ENCODE results near the gene SHB. TPM values are rescaled to one million over a fixed set of nuclear protein-coding genes. Genes with fewer than 3 reads are reported as not detected.

Gene SHB
- total RNA-seq, 2 experiments from 2014 or later = 2.8 to 3.2 TPM

- DNase-seq (no peak), ATAC-seq (no peak)
- Mint-ChIP-seq H3K4me3 (no peak overlapping the region), H3K27me3 (no peaks in the 10 kb centered on the region), H3K4me1 (ENCODE audit: low read depth) (no peaks in the 10 kb centered on the region), H3K36me3 (ENCODE audit: low read depth) (no peaks in the 10 kb centered on the region), H3K27ac (no peak overlapping the region), H3K9me3 (no peaks in the 10 kb centered on the region)
- POLR2A ChIA-PET = no interaction called here
- intact Hi-C loops (cut with micrococcal nuclease) = no loop called here
- no peak for TF ChIP-seq CTCF (IDR thresholded peaks at IDR 0.05)
- CTCF ChIA-PET = interaction anchor here (1.2 kb wide), 1 partner anchor 125 kb away, joined by 3 read pairs; no protein-coding TSS in a partner anchor
Observed at GRCh38 chr9:38035873-38036272, 33.2 kb downstream of the SHB start.

GRCh38 chr9:38033941-38034340, 35.1 kb downstream of the SHB start:
- no peak overlapping the region for H3K4me3 Mint-ChIP-seq
- H3K27me3 Mint-ChIP-seq = no peaks in the 10 kb centered on the region
- TF ChIP-seq CTCF (IDR thresholded peaks at IDR 0.05) = no peak
- ChIA-PET POLR2A (no interaction called here), CTCF (no interaction called here)
- DNase-seq (no peak), ATAC-seq (no peak)
- intact Hi-C loops (cut with micrococcal nuclease) = no loop called here
- peaks cover 8% of the 10 kb centered on the region for H3K4me1 Mint-ChIP-seq (ENCODE audit: low read depth)
- no peaks in the 10 kb centered on the region for H3K36me3 Mint-ChIP-seq (ENCODE audit: low read depth)
- no peaks in the 10 kb centered on the region for H3K9me3 Mint-ChIP-seq
- H3K27ac Mint-ChIP-seq = no peak overlapping the region

- Mint-ChIP-seq H3K36me3 (ENCODE audit: low read depth) (no peaks in the 10 kb centered on the region), H3K27ac (no peak overlapping the region), H3K4me1 (ENCODE audit: low read depth) (peaks cover 8% of the 10 kb centered on the region), H3K9me3 (no peaks in the 10 kb centered on the region), H3K27me3 (no peaks in the 10 kb centered on the region), H3K4me3 (no peak overlapping the region)
- ATAC-seq (no peak), DNase-seq (no peak)
- ChIA-PET CTCF (interaction anchor here (3.1 kb wide), 1 partner anchor 119 kb away, joined by 8 read pairs; no protein-coding TSS in a partner anchor), POLR2A (no interaction called here)
- no peak for TF ChIP-seq CTCF (IDR thresholded peaks at IDR 0.05)
- intact Hi-C loops (cut with micrococcal nuclease) = no loop called here
Observed at GRCh38 chr9:38032266-38033110, 36.5 kb downstream of the SHB start.

- ChIA-PET POLR2A (no interaction called here), CTCF (interaction anchor here (1.1 to 3.1 kb wide), 2 partner anchors 23 to 118 kb away, joined by 3 to 8 read pairs; no protein-coding TSS in a partner anchor)
- Mint-ChIP-seq H3K9me3 (no peaks in the 10 kb centered on the region), H3K4me1 (ENCODE audit: low read depth) (peaks cover 8% of the 10 kb centered on the region), H3K4me3 (no peak overlapping the region), H3K27me3 (no peaks in the 10 kb centered on the region), H3K27ac (no peak overlapping the region), H3K36me3 (ENCODE audit: low read depth) (no peaks in the 10 kb centered on the region)
- TF ChIP-seq CTCF (IDR thresholded peaks at IDR 0.05) = no peak
- no peak for ATAC-seq
- intact Hi-C loops (cut with micrococcal nuclease) = no loop called here
- no peak for DNase-seq
Observed at GRCh38 chr9:38031594-38031993, 37.4 kb downstream of the SHB start.

- H3K27ac Mint-ChIP-seq = no peak overlapping the region
- no peaks in the 10 kb centered on the region for H3K27me3 Mint-ChIP-seq
- ATAC-seq (no peak), DNase-seq (peak; percentile 11)
- H3K9me3 Mint-ChIP-seq = no peaks in the 10 kb centered on the region
- no peak overlapping the region for H3K4me3 Mint-ChIP-seq
- ChIA-PET POLR2A (no interaction called here), CTCF (interaction anchor here (0.9 to 3.1 kb wide), 5 partner anchors 15 to 142 kb away, joined by 3 to 8 read pairs (median 3); no protein-coding TSS in a partner anchor)
- TF ChIP-seq CTCF (IDR thresholded peaks at IDR 0.05) = peak; percentile 30
- intact Hi-C loops (cut with micrococcal nuclease) = no loop called here
- H3K4me1 Mint-ChIP-seq (ENCODE audit: low read depth) = peaks cover 8% of the 10 kb centered on the region
- no peaks in the 10 kb centered on the region for H3K36me3 Mint-ChIP-seq (ENCODE audit: low read depth)
Observed at GRCh38 chr9:38030658-38031057, 38.4 kb downstream of the SHB start.
